ENCODE results near the gene HK1. TPM values are rescaled to one million over a fixed set of nuclear protein-coding genes. Genes with fewer than 3 reads are reported as not detected.

Gene HK1
- total RNA-seq, 2 experiments from 2014 or later = 13.1 to 31.5 TPM

DNA sequence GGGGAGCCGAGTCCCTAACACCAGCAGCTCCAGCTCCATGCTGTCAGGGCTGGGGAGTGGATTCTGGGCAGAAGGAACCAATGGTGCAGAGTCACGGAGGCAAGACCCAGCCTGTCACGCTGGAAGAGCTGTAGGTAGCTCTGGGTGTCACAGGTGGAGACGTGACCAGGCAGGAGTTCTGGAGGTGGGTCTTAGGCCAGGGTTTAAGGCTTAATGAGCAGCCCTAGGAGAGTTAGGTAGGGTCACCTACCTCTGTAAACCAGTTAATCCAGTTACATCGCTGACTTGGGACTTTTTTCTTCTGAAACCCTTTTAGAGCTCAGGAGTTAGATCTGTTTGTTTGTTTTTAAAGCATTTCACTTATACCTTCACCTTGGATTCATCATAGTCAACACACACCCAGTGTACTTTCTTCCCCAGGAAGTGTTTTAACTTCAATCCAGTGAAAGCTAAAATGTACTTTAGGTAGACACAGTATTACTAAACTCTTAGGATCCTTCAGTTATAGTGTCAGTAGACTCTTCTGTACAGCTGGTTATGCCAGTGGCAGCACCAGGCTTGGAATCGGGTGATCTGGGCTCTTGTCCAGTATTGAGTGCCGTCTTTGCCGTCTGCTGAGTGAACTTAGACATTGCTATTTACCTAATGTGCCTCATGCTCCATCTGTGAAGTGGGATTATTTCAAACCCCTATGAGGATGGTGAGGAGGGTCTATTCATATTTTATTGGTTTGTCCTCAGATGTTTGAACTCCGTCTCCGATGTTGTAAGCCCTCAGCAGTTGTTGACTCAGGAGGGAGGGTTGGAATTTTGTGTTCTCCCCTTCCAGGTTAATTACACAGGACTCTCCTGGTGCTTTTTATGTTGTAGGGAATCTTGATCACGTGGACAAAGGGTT lies 107.4 kb downstream of the HK1 start:
- Histone ChIP-seq H3K4me3 (ENCODE audit: low read depth, low read length, poor library complexity, severe bottlenecking) (no peak overlapping the region), H3K36me3 (ENCODE audit: insufficient read depth, low read length) (peaks cover 5% of the 10 kb centered on the region; the same call in 1 of the 2 replicates), H3K79me2 (ENCODE audit: insufficient read depth, low read depth, low read length) (no peaks in the 10 kb centered on the region), H3K9me3 (ENCODE audit: low read length) (no peaks in the 10 kb centered on the region), H4K20me1 (ENCODE audit: insufficient read depth, low read length) (no peaks in the 10 kb centered on the region), H3K4me2 (ENCODE audit: low read length) (no peak overlapping the region), H3K27ac (ENCODE audit: low read depth, low read length, poor library complexity, severe bottlenecking) (no peak overlapping the region), H2AFZ (ENCODE audit: low read length) (no peak overlapping the region), H3K4me1 (ENCODE audit: insufficient read depth, low read length, poor library complexity, severe bottlenecking) (peaks cover 8% of the 10 kb centered on the region), H3K9me2 (ENCODE audit: insufficient read depth, low read length) (no peaks in the 10 kb centered on the region)
- TF ChIP-seq CTCF (conservative IDR thresholded peaks at IDR 0.05; ENCODE audit: low read length) = no peak
- no peak for TF ChIP-seq EZH2phosphoT487 (IDR thresholded peaks at IDR 0.05; ENCODE audit: borderline replicate concordance, low read depth, low read length)
- no peak for DNase-seq (ENCODE audit: low spot score)
- intact Hi-C loops (cut with micrococcal nuclease; ENCODE audit: unreplicated experiment) = no loop called here
- CTCF ChIA-PET (ENCODE audit: unreplicated experiment) = no interaction called here
- POLR2A ChIA-PET = no interaction called here
- no TSS peak for BruUV-seq (replicated peaks)

DNA sequence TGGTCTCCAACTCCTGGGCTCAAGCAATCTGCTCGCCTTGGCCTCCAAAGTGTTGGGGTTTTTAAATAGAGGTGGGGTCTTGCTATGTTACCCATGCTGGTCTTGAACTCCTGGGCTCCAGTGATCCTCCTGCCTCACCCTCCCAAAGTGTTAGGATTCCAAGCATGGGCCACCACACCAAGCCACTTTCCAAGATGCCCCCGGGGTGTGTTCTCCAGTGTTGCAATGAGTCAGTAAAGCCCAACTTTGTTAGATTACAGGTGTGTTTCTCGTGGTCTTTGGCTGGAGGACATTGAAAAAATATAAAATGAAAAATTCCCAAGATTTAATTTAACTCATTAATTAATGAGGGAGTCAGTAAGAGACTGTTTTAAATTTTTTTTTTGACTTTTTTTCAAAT lies 109.2 kb downstream of the HK1 start:
- no peak overlapping the region for H3K4me2 ChIP-seq (ENCODE audit: low read length)
- DNase-seq (ENCODE audit: low spot score) = no peak
- BruUV-seq (replicated peaks) = no TSS peak

More for the DNA sequence above, 109.2 kb downstream of the HK1 start:
- Histone ChIP-seq H3K4me1 (ENCODE audit: insufficient read depth, low read length, poor library complexity, severe bottlenecking) (peaks cover 8% of the 10 kb centered on the region), H2AFZ (ENCODE audit: low read length) (no peak overlapping the region), H3K4me3 (ENCODE audit: low read depth, low read length, poor library complexity, severe bottlenecking) (no peak overlapping the region), H3K27ac (ENCODE audit: low read depth, low read length, poor library complexity, severe bottlenecking) (no peak overlapping the region), H3K79me2 (ENCODE audit: insufficient read depth, low read depth, low read length) (no peaks in the 10 kb centered on the region), H4K20me1 (ENCODE audit: insufficient read depth, low read length) (no peaks in the 10 kb centered on the region), H3K36me3 (ENCODE audit: insufficient read depth, low read length) (peaks cover 5% of the 10 kb centered on the region; the same call in 1 of the 2 replicates), H3K9me3 (ENCODE audit: low read length) (no peaks in the 10 kb centered on the region), H3K9me2 (ENCODE audit: insufficient read depth, low read length) (no peaks in the 10 kb centered on the region)
- CTCF ChIA-PET (ENCODE audit: unreplicated experiment) = no interaction called here
- intact Hi-C loops (cut with micrococcal nuclease; ENCODE audit: unreplicated experiment) = no loop called here
- POLR2A ChIA-PET = no interaction called here
- no peak for TF ChIP-seq EZH2phosphoT487 (IDR thresholded peaks at IDR 0.05; ENCODE audit: borderline replicate concordance, low read depth, low read length)
- TF ChIP-seq CTCF (conservative IDR thresholded peaks at IDR 0.05; ENCODE audit: low read length) = no peak
